H9 (cell line): Measurements from ENCODE around the gene CLIC1. TPM values are rescaled to one million over a fixed set of nuclear protein-coding genes. Genes with fewer than 3 reads are reported as not detected.

Experiments
- DNase-seq: peaks from one replicate; pipeline ENCODE4 v3.0.0-alpha.2; 2017
- H2AFZ ChIP-seq: one replicate; pipeline ENCODE4 v1.6.1; 2013; ENCODE audit warnings: mild to moderate bottlenecking, low read length, control low read depth, moderate library complexity
- H2AK5ac ChIP-seq: 2 replicates; pipeline ENCODE4 v1.6.1; 2013; ENCODE audit warnings: low read length, control low read depth, mixed read lengths; ENCODE audit not compliant: insufficient read length
- H2BK120ac ChIP-seq: one replicate; pipeline ENCODE4 v1.6.1; 2013; ENCODE audit warnings: low read depth, mild to moderate bottlenecking, low read length, control low read depth, inconsistent platforms; ENCODE audit not compliant: poor library complexity, severe bottlenecking
- H2BK12ac ChIP-seq: 2 replicates; pipeline ENCODE4 v1.6.1; 2013; ENCODE audit warnings: low read length, control low read depth, mixed read lengths, low read depth; ENCODE audit not compliant: insufficient read length
- H2BK15ac ChIP-seq: 2 replicates; pipeline ENCODE4 v1.6.1; 2013; ENCODE audit warnings: low read depth, low read length, control low read depth
- H2BK20ac ChIP-seq: one replicate; pipeline ENCODE4 v1.6.1; 2013; ENCODE audit warnings: low read depth, mild to moderate bottlenecking, low read length, control low read depth, inconsistent platforms; ENCODE audit not compliant: poor library complexity, severe bottlenecking
- H2BK5ac ChIP-seq: 2 replicates; pipeline ENCODE4 v1.6.1; 2013; ENCODE audit warnings: low read length, control low read depth, mixed read lengths; ENCODE audit not compliant: insufficient read length
- H3K14ac ChIP-seq: 2 replicates; pipeline ENCODE4 v1.6.1; 2013; ENCODE audit warnings: low read length, control low read depth; ENCODE audit not compliant: insufficient read depth
- H3K18ac ChIP-seq: 2 replicates; pipeline ENCODE4 v1.6.1; 2013; ENCODE audit warnings: low read depth, mild to moderate bottlenecking, mixed read lengths, low read length, control low read depth; ENCODE audit not compliant: insufficient read length
- H3K23ac ChIP-seq: 2 replicates; pipeline ENCODE4 v1.6.1; 2013; ENCODE audit warnings: low read length, control low read depth, mixed read lengths, low read depth; ENCODE audit not compliant: insufficient read length
- H3K23me2 ChIP-seq: 2 replicates; pipeline ENCODE4 v1.6.1; 2013; ENCODE audit warnings: low read depth, mild to moderate bottlenecking, mixed read lengths, low read length, control low read depth; ENCODE audit not compliant: insufficient read length, poor library complexity, severe bottlenecking
- H3K27ac ChIP-seq: 2 replicates; pipeline ENCODE4 v1.5.1; 2013; ENCODE audit warnings: low read length, control low read depth, mixed read lengths, low read depth; ENCODE audit not compliant: insufficient read length
- H3K27me3 ChIP-seq: 2 replicates; pipeline ENCODE4 v1.6.1; 2013; ENCODE audit warnings: low read length, control low read depth, inconsistent platforms; ENCODE audit not compliant: insufficient read depth
- H3K4ac ChIP-seq: 2 replicates; pipeline ENCODE4 v1.6.1; 2013; ENCODE audit warnings: low read depth, mild to moderate bottlenecking, control low read depth, inconsistent platforms, low read length, moderate library complexity
- H3K4me1 ChIP-seq: 2 replicates; pipeline ENCODE4 v1.6.1; 2013; ENCODE audit warnings: low read length, control low read depth, inconsistent platforms; ENCODE audit not compliant: insufficient read depth
- H3K4me2 ChIP-seq: 2 replicates; pipeline ENCODE4 v1.6.1; 2013; ENCODE audit warnings: low read length, control low read depth, mixed read lengths; ENCODE audit not compliant: insufficient read length, insufficient read depth
- H3K56ac ChIP-seq: 2 replicates; pipeline ENCODE4 v1.6.1; 2013; ENCODE audit warnings: low read depth, mild to moderate bottlenecking, mixed read lengths, low read length, control low read depth; ENCODE audit not compliant: insufficient read length
- H3K79me1 ChIP-seq: 2 replicates; pipeline ENCODE4 v1.6.1; 2013; ENCODE audit warnings: low read depth, mild to moderate bottlenecking, moderate library complexity, low read length, control low read depth, inconsistent platforms; ENCODE audit not compliant: insufficient read depth, poor library complexity, severe bottlenecking
- H3K79me2 ChIP-seq: 2 replicates; pipeline ENCODE4 v1.6.1; 2013; ENCODE audit warnings: low read length, control low read depth, inconsistent platforms; ENCODE audit not compliant: insufficient read depth
- H3K9ac ChIP-seq: 2 replicates; pipeline ENCODE4 v1.6.1; 2013; ENCODE audit warnings: low read length, control low read depth, mixed read lengths; ENCODE audit not compliant: insufficient read length; ENCODE audit errors: extremely low read depth
- H3K9me3 ChIP-seq: one replicate; pipeline ENCODE4 v1.6.1; 2013; ENCODE audit warnings: low read depth, low read length, inconsistent platforms; ENCODE audit not compliant: control insufficient read depth
- H3T11ph ChIP-seq: one replicate; pipeline ENCODE4 v1.6.1; 2013; ENCODE audit warnings: mild to moderate bottlenecking, low read length, control low read depth, inconsistent platforms
- H4K20me1 ChIP-seq: one replicate; pipeline ENCODE4 v1.6.1; 2013; ENCODE audit not compliant: control insufficient read depth, insufficient read length, insufficient read depth
- H4K5ac ChIP-seq: 2 replicates; pipeline ENCODE4 v1.6.1; 2013; ENCODE audit warnings: low read depth, mild to moderate bottlenecking, mixed read lengths, low read length, control low read depth; ENCODE audit not compliant: insufficient read length
- H4K8ac ChIP-seq: replicated peaks from 2 replicates; pipeline ENCODE4 v1.6.1; 2013; ENCODE audit warnings: low read length, control low read depth, mixed read lengths, low read depth; ENCODE audit not compliant: insufficient read length
- H4K91ac ChIP-seq: 2 replicates; pipeline ENCODE4 v1.6.1; 2013; ENCODE audit warnings: low read depth, mild to moderate bottlenecking, moderate library complexity, mixed read lengths, low read length, control low read depth; ENCODE audit not compliant: insufficient read length
- H3K27ac Mint-ChIP-seq, 3 experiments: 2 replicates in 2 of 3; 3 replicates in 1 of 3; pipeline ENCODE4 v1.8.0; 2020 to 2021; ENCODE audit warnings: mixed read lengths in 3 of 3, mild to moderate bottlenecking in 1 of 3, moderate library complexity in 1 of 3
- H3K27me3 Mint-ChIP-seq: 2 replicates; pipeline ENCODE4 v1.8.0; 2021; ENCODE audit warnings: low read depth, mild to moderate bottlenecking, moderate library complexity, mixed read lengths
- H3K36me3 Mint-ChIP-seq, 3 experiments: 2 replicates in 2 of 3; 3 replicates in 1 of 3; pipeline ENCODE4 v1.8.0; 2020 to 2021; ENCODE audit warnings: low read depth in 3 of 3, mixed read lengths in 3 of 3; ENCODE audit not compliant: insufficient read depth in 1 of 3
- H3K4me1 Mint-ChIP-seq, 2 experiments: 2 replicates each; pipeline ENCODE4 v1.8.0; 2020; ENCODE audit warnings: mixed read lengths in 2 of 2
- H3K4me3 Mint-ChIP-seq, 2 experiments: 2 replicates in 1 of 2; 3 replicates in 1 of 2; pipeline ENCODE4 v1.8.0; 2020 to 2021; ENCODE audit warnings: mild to moderate bottlenecking in 2 of 2, mixed read lengths in 2 of 2, moderate library complexity in 1 of 2
- H3K9me3 Mint-ChIP-seq, 2 experiments: 2 replicates in 1 of 2; 3 replicates in 1 of 2; pipeline ENCODE4 v1.8.0; 2020; ENCODE audit warnings: mild to moderate bottlenecking in 2 of 2, mixed read lengths in 2 of 2, moderate library complexity in 1 of 2
- CTCF ChIP-seq: fragments of 200-600 bp; sonication (generic); conservative IDR thresholded peaks from 3 replicates; pipeline ENCODE4 v1.8.0; 2021; ENCODE audit warnings: antibody characterized with exemption, mild to moderate bottlenecking
- WGBS: extraction: QIAGEN DNeasy Blood & Tissue Kit; methylation state at CpG from one replicate; pipeline ENCODE4 v1.1.7; 2013; ENCODE audit warnings: missing lambda C conversion rate, low lambda C conversion rate, mixed read lengths; ENCODE audit not compliant: insufficient read length; ENCODE audit errors: extremely low coverage; 5-methylcytosine and 5-hydroxymethylcytosine counted together
- total RNA-seq: library from RNA; stranded (reverse); gene quantifications from 2 replicates; pipeline ENCODE4 v1.2.1, GENCODE V29; 2021

The CLIC1 gene
- total RNA-seq, 1 experiment from 2014 or later = 265 TPM

- H3K27ac Mint-ChIP-seq = peak overlapping the region; percentile 81 to 95 (median 81)
- Histone ChIP-seq H3T11ph (no peak overlapping the region), H4K5ac (no peak overlapping the region), H3K27ac (no peak overlapping the region), H3K56ac (no peak overlapping the region), H2BK120ac (no peak overlapping the region), H3K9ac (no peak overlapping the region), H2AK5ac (no peak overlapping the region), H2BK12ac (no peak overlapping the region), H3K4me2 (no peak overlapping the region), H3K23me2 (no peaks in the 10 kb centered on the region), H4K8ac (no peak overlapping the region), H4K91ac (no peak overlapping the region), H4K20me1 (no peaks in the 10 kb centered on the region), H2BK20ac (no peak overlapping the region), H3K4me1 (peaks cover 10% of the 10 kb centered on the region; the same call in 1 of the 2 replicates), H2AFZ (no peak overlapping the region), H3K79me1 (no peaks in the 10 kb centered on the region), H3K14ac (peak overlapping the region; percentile 64; the same call in 1 of the 2 replicates), H3K23ac (no peak overlapping the region), H3K4ac (no peak overlapping the region), H3K9me3 (no peaks in the 10 kb centered on the region), H3K18ac (peak overlapping the region; percentile 53), H3K79me2 (no peaks in the 10 kb centered on the region), H3K27me3 (no peaks in the 10 kb centered on the region), H2BK5ac (no peak overlapping the region), H2BK15ac (no peak overlapping the region)
- H3K4me3 Mint-ChIP-seq = peak overlapping the region in 1 of 2 experiments; percentile 60; a peak in 4 of 5 replicates
- no CpG with 5 or more reads among the region's 5 CpGs for WGBS
- DNase-seq = peak; percentile 36
- no peaks in the 10 kb centered on the region for H3K36me3 Mint-ChIP-seq
- H3K4me1 Mint-ChIP-seq = peaks cover 50 to 62% of the 10 kb centered on the region in 2 experiments
- no peak for TF ChIP-seq CTCF
- H3K9me3 Mint-ChIP-seq = no peaks in the 10 kb centered on the region
- H3K27me3 Mint-ChIP-seq = peaks cover 8% of the 10 kb centered on the region
Measured at GRCh38 chr6:31713991-31714684, 22.2 kb downstream of the CLIC1 start.
